Right lobe of liver (tissue), 6 donors: ENCODE data around the gene URAD. TPM values are rescaled to one million over a fixed set of nuclear protein-coding genes. Genes with fewer than 3 reads are reported as not detected.

Experiments
- ATAC-seq, 4 donors: fragments of 200-7000 bp; cut with Tn5 transposase; one replicate each; pipeline ENCODE4 v1.9.1; 2020; ENCODE audit warnings: mild to moderate bottlenecking in 4 of 4, moderate library complexity in 4 of 4
- DNase-seq, 3 donors: peaks; one replicate each; pipeline ENCODE4 v3.0.0-alpha.2; 2020
- H3K27ac ChIP-seq, 3 donors: fragments of 200-600 bp; one replicate each; pipeline ENCODE4 v1.8.0; 2022
- H3K27me3 ChIP-seq, 2 donors: fragments of 200-600 bp; one replicate each; pipeline ENCODE4 v1.8.0; 2022
- H3K36me3 ChIP-seq, 4 donors: fragments of 200-600 bp; sonication (generic) in 1 of 4; one replicate each; pipeline versions ENCODE4 v1.5.1 to v1.8.0; 2017 to 2022; ENCODE audit warnings: control low read depth in 1 of 4
- H3K4me1 ChIP-seq, 4 donors: fragments of 200-600 bp; sonication (generic) in 1 of 4; one replicate each; pipeline versions ENCODE4 v1.5.1 to v1.8.0; 2017 to 2022; ENCODE audit warnings: control low read depth in 1 of 4
- H3K4me3 ChIP-seq, 3 donors: fragments of 200-600 bp; one replicate each; pipeline ENCODE4 v1.8.0; 2022
- H3K9me3 ChIP-seq, 4 donors: fragments of 200-600 bp; sonication (generic) in 1 of 4; one replicate each; pipeline versions ENCODE4 v1.5.1 to v1.8.0; 2017 to 2022; ENCODE audit warnings: control low read depth in 1 of 4
- POLR2A ChIP-seq: fragments of 450-650 bp; IDR thresholded peaks from one replicate; pipeline ENCODE4 v1.6.1; 2017; ENCODE audit warnings: antibody characterized with exemption, mild to moderate bottlenecking
- WGBS: methylation state at CpG from one replicate; pipeline ENCODE4 v1.1.6; 2018; ENCODE audit warnings: low coverage, low lambda C conversion rate; ENCODE audit not compliant: insufficient coverage; ENCODE audit errors: missing lambda C conversion rate; 5-methylcytosine and 5-hydroxymethylcytosine counted together
- intact Hi-C, 2 donors: fragments of 100-400 bp; cut with DNase I; formaldehyde crosslinking; loops; one replicate each; pipeline versions ENCODE4 v1.11.2 to v1.14.1; 2022
- total RNA-seq, 6 experiments: library from RNA; depleted of rRNA in 2 of 6; stranded (reverse); fragments of >200 nt in 2 of 6; fragmentation: NEBNext Ultra II Directional in 3 of 6; extraction: Animal tissue kit (Norgen Biotek cat#: 25700) in 3 of 6; gene quantifications; one replicate each; pipeline versions ENCODE4 v1.1.0 to v1.2.4, GENCODE V29; 2016 to 2023
- TF ChIP-seq, protein P1 (sequence below), 4 donors: fragments of 200-600 bp in 3 of 4; fragments of 450-650 bp in 1 of 4; IDR thresholded peaks; one replicate each; pipeline versions ENCODE4 v1.5.1 to v1.8.0; 2016 to 2022; ENCODE audit warnings: antibody characterized with exemption in 4 of 4, mild to moderate bottlenecking in 2 of 4
- donor health status: DM: no; HTN: yes; CAD: no.
- donor health status: DM: no; HTN: no; CAD: no.
- donor health status: DM: no; HTN: no; CAD: no.
- donor health status: DM: no; HTN: yes; CAD: no.
- donor health status: DM: no; HTN: yes; CAD: no.

The URAD gene
- total RNA-seq, 6 experiments from 2014 or later = not detected

DNA sequence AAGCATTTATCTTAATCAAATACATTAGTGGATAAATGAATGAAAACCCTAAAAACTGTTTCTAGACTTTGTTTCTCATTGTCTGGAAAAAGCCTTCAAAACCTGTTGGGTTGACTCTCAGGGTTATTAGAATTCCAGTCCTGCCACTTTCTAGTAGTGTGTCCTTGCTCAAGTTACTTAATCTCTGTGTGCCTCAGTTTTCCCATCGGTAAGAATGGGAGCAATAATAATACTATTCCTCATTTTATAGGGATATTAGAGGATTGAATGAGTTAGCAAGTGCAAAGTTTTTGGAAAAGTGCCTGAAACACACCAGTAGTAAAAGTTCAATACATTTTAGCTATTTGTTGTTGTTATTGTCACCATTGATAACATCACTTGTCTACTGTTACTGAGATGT lies 2.9 kb downstream of the URAD start:
- peaks cover 0 to 3% of the 10 kb centered on the region in 2 donors for H3K27me3 ChIP-seq
- WGBS = 25% methylated on average over 1 of the region's 1 CpG

GRCh38 chr13:27982361-27982760 lies 6.1 kb downstream of the URAD start:
- no peak for ATAC-seq
- no peak overlapping the region for H3K27ac ChIP-seq

More for the DNA sequence above, 2.9 kb downstream of the URAD start:
- DNase-seq = no peak
- H3K27ac ChIP-seq = no peak overlapping the region
- H3K4me1 ChIP-seq = peaks cover 0 to 1% (median under 1%) of the 10 kb centered on the region in 4 donors
- intact Hi-C loops = loop anchor here in 1 of 2 donors (10.0 kb wide), 1 partner anchor 621 kb away; no protein-coding TSS in a partner anchor
- no peak overlapping the region for H3K4me3 ChIP-seq
- no peak for ATAC-seq
- no peaks in the 10 kb centered on the region for H3K9me3 ChIP-seq
- H3K36me3 ChIP-seq = no peaks in the 10 kb centered on the region
- TF ChIP-seq, protein P1, sequence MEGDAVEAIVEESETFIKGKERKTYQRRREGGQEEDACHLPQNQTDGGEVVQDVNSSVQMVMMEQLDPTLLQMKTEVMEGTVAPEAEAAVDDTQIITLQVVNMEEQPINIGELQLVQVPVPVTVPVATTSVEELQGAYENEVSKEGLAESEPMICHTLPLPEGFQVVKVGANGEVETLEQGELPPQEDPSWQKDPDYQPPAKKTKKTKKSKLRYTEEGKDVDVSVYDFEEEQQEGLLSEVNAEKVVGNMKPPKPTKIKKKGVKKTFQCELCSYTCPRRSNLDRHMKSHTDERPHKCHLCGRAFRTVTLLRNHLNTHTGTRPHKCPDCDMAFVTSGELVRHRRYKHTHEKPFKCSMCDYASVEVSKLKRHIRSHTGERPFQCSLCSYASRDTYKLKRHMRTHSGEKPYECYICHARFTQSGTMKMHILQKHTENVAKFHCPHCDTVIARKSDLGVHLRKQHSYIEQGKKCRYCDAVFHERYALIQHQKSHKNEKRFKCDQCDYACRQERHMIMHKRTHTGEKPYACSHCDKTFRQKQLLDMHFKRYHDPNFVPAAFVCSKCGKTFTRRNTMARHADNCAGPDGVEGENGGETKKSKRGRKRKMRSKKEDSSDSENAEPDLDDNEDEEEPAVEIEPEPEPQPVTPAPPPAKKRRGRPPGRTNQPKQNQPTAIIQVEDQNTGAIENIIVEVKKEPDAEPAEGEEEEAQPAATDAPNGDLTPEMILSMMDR (IDR thresholded peaks at IDR 0.05) = no peak
- no peak for TF ChIP-seq POLR2A

DNA sequence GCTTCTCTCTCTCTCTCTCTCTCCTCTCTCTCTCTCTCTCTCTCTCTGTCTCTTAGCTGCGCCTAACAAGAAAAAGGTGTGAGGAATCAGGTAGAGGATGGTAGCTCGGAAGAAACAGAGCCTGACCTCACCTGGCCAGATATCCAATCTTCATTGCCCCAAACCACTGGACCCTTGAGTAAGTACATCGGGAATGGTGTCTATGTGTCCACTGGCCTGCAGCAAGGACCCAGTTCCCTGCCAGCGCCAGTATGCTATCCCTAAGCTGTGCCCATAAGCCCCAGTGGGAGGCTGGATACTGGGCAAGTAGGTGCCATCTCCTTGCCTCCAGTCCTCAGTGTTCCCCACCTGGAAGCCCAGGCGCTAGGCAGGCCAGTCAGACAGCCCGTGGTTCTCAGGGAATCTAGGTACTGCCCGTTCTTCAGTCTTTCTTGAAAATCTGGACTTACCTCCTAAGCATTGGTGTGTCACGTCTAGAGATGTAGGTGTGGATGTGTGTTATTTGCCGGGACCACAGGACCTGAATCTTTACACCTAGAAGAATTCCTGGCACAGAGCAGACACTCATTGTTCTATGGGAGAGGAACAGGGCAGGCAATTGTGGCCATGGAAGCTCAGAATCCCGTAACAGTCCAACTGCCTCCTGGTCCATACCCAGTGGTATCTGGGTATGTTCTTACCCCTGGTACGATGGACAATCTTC lies 7.3 kb downstream of the URAD start:
- Histone ChIP-seq H3K4me1 (peaks cover 0 to 16% (median 4%) of the 10 kb centered on the region in 4 donors), H3K36me3 (no peaks in the 10 kb centered on the region), H3K9me3 (no peaks in the 10 kb centered on the region), H3K27ac (no peak overlapping the region), H3K27me3 (peaks cover 5 to 47% of the 10 kb centered on the region in 2 donors), H3K4me3 (no peak overlapping the region)
- 11% methylated on average over 9 of the region's 11 CpGs for WGBS
- intact Hi-C loops = loop anchor here in 1 of 2 donors (10.0 kb wide), 1 partner anchor 616 kb away; no protein-coding TSS in a partner anchor
- DNase-seq = peak in 1 of 3 donors; percentile 19
- no peak for TF ChIP-seq POLR2A
- ATAC-seq = peak in 1 of 4 donors; percentile 4

More at GRCh38 chr13:27982361-27982760, 6.1 kb downstream of the URAD start:
- Histone ChIP-seq H3K9me3 (no peaks in the 10 kb centered on the region), H3K27me3 (peaks cover 2 to 35% of the 10 kb centered on the region in 2 donors), H3K4me3 (no peak overlapping the region), H3K4me1 (peaks cover 0 to 16% (median 4%) of the 10 kb centered on the region in 4 donors), H3K36me3 (no peaks in the 10 kb centered on the region)
- TF ChIP-seq POLR2A = no peak
- TF ChIP-seq, protein P1 (IDR thresholded peaks at IDR 0.05) = no peak
- DNase-seq = no peak
- intact Hi-C loops = loop anchor here in 1 of 2 donors (10.0 kb wide), 1 partner anchor 618 kb away; no protein-coding TSS in a partner anchor
- 60% methylated on average over 2 of the region's 2 CpGs for WGBS

GRCh38 chr13:27980280-27980998 lies 8.1 kb downstream of the URAD start:
- intact Hi-C loops = loop anchor here in 1 of 2 donors (10.0 kb wide), 1 partner anchor 616 kb away; no protein-coding TSS in a partner anchor
- TF ChIP-seq POLR2A = no peak
- TF ChIP-seq, protein P1 (IDR thresholded peaks at IDR 0.05) = no peak
- Histone ChIP-seq H3K27me3 (peaks cover 12 to 50% of the 10 kb centered on the region in 2 donors), H3K36me3 (no peaks in the 10 kb centered on the region), H3K9me3 (no peaks in the 10 kb centered on the region), H3K4me1 (peaks cover 0 to 21% (median 4%) of the 10 kb centered on the region in 4 donors), H3K4me3 (no peak overlapping the region), H3K27ac (no peak overlapping the region)
- under 1% methylated on average over 23 of the region's 54 CpGs for WGBS
- DNase-seq (peak in 1 of 3 donors; percentile 52), ATAC-seq (peak; percentile 45 to 72 (median 56))
